Measurements from ENCODE around the gene PCDHGB7.

DNA sequence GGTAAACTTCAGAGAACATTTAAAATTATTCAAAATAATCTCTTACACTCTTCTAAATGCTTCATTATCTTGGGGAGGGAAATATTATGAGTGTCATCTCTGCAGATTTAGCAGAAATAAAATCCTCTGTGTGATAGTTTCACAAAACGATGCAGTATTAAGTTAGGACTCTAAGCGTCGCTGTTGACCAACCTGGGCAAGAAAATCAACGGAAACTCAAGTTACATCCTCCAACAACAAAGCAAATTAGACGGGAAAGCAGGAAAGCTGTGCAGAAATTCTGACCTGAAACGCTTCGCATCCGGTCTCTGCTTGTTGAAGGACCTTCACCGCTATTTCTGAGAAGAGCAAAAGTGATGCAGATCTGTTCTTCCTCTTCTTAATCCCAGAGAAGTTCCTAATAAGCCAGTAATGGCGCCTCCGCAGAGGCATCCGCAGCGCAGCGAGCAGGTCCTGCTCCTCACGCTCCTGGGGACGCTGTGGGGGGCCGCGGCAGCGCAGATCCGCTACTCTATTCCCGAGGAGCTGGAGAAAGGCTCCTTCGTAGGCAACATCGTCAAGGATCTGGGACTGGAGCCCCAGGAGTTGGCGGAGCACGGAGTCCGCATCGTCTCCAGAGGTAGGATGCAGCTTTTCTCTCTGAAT, 43.7 kb upstream of the PCDHGB7 start, which contains the start of gene PCDHGA6:
- TF ChIP-seq, protein P1, sequence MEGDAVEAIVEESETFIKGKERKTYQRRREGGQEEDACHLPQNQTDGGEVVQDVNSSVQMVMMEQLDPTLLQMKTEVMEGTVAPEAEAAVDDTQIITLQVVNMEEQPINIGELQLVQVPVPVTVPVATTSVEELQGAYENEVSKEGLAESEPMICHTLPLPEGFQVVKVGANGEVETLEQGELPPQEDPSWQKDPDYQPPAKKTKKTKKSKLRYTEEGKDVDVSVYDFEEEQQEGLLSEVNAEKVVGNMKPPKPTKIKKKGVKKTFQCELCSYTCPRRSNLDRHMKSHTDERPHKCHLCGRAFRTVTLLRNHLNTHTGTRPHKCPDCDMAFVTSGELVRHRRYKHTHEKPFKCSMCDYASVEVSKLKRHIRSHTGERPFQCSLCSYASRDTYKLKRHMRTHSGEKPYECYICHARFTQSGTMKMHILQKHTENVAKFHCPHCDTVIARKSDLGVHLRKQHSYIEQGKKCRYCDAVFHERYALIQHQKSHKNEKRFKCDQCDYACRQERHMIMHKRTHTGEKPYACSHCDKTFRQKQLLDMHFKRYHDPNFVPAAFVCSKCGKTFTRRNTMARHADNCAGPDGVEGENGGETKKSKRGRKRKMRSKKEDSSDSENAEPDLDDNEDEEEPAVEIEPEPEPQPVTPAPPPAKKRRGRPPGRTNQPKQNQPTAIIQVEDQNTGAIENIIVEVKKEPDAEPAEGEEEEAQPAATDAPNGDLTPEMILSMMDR (IDR thresholded peaks at IDR 0.05), result peak; percentile 52
- TF ChIP-seq SIN3A (IDR thresholded peaks at IDR 0.05; ENCODE audit: borderline replicate concordance, low read depth, low read length) (no peak), RXRA (IDR thresholded peaks at IDR 0.05; ENCODE audit: borderline replicate concordance, low read depth) (no peak), NFIC (IDR thresholded peaks at IDR 0.05; ENCODE audit: borderline replicate concordance) (no peak), RFX5 (IDR thresholded peaks at IDR 0.05; ENCODE audit: low read length) (no peak), POLR2AphosphoS5 (IDR thresholded peaks at IDR 0.05; ENCODE audit: low read depth, low read length) (no peak)
- TF ChIP-seq, protein P2, sequence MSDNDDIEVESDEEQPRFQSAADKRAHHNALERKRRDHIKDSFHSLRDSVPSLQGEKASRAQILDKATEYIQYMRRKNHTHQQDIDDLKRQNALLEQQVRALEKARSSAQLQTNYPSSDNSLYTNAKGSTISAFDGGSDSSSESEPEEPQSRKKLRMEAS (IDR thresholded peaks at IDR 0.05; ENCODE audit: low read depth), result no peak
